ENCODE data around the gene SH2D3A.
"Not testable (repeated sequence)": the region's sequence is repeated elsewhere in the genome, so short reads cannot be mapped to it uniquely, and the experiment has no call there.

SH2D3A gene

DNA sequence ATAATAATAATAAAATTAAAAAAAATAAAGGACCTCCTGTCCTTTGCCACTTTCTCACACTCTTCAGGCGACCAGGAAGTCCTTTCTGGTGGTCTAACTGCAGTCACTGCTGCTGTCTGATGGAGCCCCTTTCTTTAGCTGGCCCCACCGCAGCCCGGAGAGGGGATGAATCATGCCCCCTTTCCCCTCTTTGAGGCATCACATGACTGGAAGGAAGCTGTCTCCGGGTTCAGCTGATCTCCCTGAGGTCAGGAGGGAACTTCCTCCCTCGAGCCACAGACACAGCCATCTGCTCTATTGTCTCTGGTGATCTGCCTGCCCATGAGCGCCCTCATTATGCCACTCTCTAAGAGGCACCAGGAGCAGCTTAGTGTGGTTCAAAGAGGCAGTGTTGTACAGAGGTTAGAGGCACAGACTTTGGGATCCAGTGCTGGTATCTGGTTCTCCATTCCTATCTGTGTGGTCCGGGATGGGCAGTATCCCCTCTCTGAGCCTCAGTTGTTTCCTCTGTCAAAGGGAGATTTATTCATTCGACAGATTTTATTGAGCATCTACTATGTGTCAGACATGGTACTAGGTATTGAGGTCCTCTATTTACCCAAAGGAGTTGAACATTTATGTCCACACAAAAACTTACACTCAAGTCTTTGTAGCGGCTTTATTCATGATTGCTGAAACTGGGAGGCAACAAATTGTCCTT is 35.3 kb upstream of the SH2D3A start:
- H3K36me3 ChIP-seq, result peaks cover 4% of the 10 kb centered on the region
- no peaks in the 10 kb centered on the region for H3K9me3 ChIP-seq
- H3K27ac ChIP-seq, result peak overlapping the region; percentile 93
- peaks cover 61 to 75% of the 10 kb centered on the region in 2 experiments for H3K4me1 ChIP-seq (ENCODE audit: control insufficient read depth in 1 of 2, insufficient read depth in 1 of 2, low read depth in 1 of 2, low read length in 1 of 2)
- H3K4me3 ChIP-seq (ENCODE audit: low read depth in 1 of 2, low read length in 1 of 2), result peak overlapping the region; percentile 37 to 66
- H3K27me3 ChIP-seq, result no peaks in the 10 kb centered on the region
- TF ChIP-seq, protein P1, sequence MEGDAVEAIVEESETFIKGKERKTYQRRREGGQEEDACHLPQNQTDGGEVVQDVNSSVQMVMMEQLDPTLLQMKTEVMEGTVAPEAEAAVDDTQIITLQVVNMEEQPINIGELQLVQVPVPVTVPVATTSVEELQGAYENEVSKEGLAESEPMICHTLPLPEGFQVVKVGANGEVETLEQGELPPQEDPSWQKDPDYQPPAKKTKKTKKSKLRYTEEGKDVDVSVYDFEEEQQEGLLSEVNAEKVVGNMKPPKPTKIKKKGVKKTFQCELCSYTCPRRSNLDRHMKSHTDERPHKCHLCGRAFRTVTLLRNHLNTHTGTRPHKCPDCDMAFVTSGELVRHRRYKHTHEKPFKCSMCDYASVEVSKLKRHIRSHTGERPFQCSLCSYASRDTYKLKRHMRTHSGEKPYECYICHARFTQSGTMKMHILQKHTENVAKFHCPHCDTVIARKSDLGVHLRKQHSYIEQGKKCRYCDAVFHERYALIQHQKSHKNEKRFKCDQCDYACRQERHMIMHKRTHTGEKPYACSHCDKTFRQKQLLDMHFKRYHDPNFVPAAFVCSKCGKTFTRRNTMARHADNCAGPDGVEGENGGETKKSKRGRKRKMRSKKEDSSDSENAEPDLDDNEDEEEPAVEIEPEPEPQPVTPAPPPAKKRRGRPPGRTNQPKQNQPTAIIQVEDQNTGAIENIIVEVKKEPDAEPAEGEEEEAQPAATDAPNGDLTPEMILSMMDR (IDR thresholded peaks at IDR 0.05), result peak; percentile 56

DNA sequence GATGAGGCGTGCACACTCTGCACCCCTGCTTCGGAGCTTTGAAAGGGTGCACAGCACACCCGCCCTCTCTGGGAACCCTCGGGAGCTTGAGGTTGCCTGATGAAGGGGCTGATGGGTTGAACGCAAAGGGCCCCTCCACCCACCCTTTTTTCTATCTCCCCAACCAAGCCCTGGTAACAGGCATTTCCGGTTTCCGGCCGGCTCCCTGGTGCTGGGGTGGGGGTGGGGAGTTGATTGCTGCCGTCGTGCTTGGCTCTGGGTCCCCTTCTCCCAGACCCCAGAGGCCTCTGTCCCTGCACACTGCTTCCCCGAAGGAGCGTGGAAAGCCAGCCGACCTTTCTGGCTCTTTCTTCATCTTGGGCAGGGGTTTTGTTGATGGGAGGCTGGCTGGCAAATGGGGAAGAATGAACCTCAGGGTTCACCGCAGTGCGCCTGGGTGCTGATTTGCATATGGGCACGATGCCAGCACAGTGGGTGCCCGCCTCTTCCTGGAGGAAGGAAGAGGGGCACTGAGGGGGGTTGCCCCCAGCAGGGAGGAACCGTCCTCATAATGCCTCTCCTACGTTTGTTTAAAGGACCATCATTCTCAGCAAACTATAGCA is 34.4 kb upstream of the SH2D3A start:
- Histone ChIP-seq H3K4me1 (ENCODE audit: control insufficient read depth in 1 of 2, insufficient read depth in 1 of 2, low read depth in 1 of 2, low read length in 1 of 2) (peaks cover 70 to 79% of the 10 kb centered on the region in 2 experiments), H3K27ac (peak overlapping the region; percentile 93), H3K9me3 (no peaks in the 10 kb centered on the region)

DNA sequence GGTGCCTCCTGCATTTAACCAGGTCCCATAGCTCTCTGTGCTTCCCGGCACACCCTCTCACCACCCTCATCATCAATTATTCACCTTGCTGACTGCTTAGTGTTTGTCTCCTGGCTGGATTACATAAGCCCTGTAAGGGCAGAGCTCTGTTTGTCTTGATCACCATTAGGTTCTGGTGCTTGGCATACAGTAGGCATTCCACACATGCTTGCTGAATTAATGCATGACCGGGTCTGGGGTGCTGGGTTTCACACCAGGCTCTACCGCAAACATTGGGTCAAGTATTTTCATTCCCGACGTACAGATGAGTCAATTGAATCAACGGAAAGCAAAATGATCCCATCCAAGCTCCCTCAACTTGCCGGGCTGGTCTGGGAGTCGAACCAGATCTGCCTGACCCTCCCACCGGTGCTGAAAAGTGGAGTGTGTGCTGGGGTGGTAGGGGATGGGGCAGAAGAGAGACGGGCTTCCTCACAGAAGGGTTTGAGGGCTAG is 33.8 kb upstream of the SH2D3A start:
- Histone ChIP-seq H3K9me3 (no peaks in the 10 kb centered on the region), H3K36me3 (no peaks in the 10 kb centered on the region), H3K4me1 (ENCODE audit: control insufficient read depth in 1 of 2, insufficient read depth in 1 of 2, low read depth in 1 of 2, low read length in 1 of 2) (peaks cover 75 to 85% of the 10 kb centered on the region in 2 experiments), H3K27ac (peak overlapping the region; percentile 93), H3K4me3 (ENCODE audit: low read depth in 1 of 2, low read length in 1 of 2) (peak overlapping the region; percentile 66 to 73), H3K27me3 (no peaks in the 10 kb centered on the region)
- TF ChIP-seq, protein P1 (IDR thresholded peaks at IDR 0.05), result no peak

More for the DNA sequence above, 34.4 kb upstream of the SH2D3A start:
- Histone ChIP-seq H3K4me3 (ENCODE audit: low read depth in 1 of 2, low read length in 1 of 2) (peak overlapping the region; percentile 66 to 73), H3K36me3 (no peaks in the 10 kb centered on the region), H3K27me3 (no peaks in the 10 kb centered on the region)
- TF ChIP-seq, protein P1 (IDR thresholded peaks at IDR 0.05), result peak; percentile 9

- Histone ChIP-seq H3K4me1 (ENCODE audit: control insufficient read depth in 1 of 2, insufficient read depth in 1 of 2, low read depth in 1 of 2, low read length in 1 of 2) (peaks cover 76 to 88% of the 10 kb centered on the region in 2 experiments), H3K27ac (peak overlapping the region; percentile 93)
- H3K27me3 ChIP-seq; H3K4me3 ChIP-seq (ENCODE audit: low read depth in 1 of 2, low read length in 1 of 2); H3K9me3 ChIP-seq; H3K36me3 ChIP-seq: not testable (repeated sequence)
Observed at GRCh38 chr19:6800160-6800790, 33.0 kb upstream of the SH2D3A start.

- peaks cover 61 to 67% of the 10 kb centered on the region in 2 experiments for H3K4me1 ChIP-seq (ENCODE audit: control insufficient read depth in 1 of 2, insufficient read depth in 1 of 2, low read depth in 1 of 2, low read length in 1 of 2)
- TF ChIP-seq, protein P1 (IDR thresholded peaks at IDR 0.05), result no peak
- H3K27ac ChIP-seq, result peak overlapping the region; percentile 64
- no peaks in the 10 kb centered on the region for H3K27me3 ChIP-seq
- H3K4me3 ChIP-seq (ENCODE audit: low read depth in 1 of 2, low read length in 1 of 2), result no peak overlapping the region
- H3K36me3 ChIP-seq, result peaks cover 3% of the 10 kb centered on the region
- H3K9me3 ChIP-seq, result no peaks in the 10 kb centered on the region
Observed at GRCh38 chr19:6797646-6798045, 30.4 kb upstream of the SH2D3A start.

All from neutrophil (primary cell).